GM23338 (cell line): ENCODE data around the gene SAMHD1. TPM values are rescaled to one million over a fixed set of nuclear protein-coding genes. Genes with fewer than 3 reads are reported as not detected.

Source experiments
- ATAC-seq: fragments of 200-7000 bp; cut with Tn5 transposase; 3 replicates; pipeline ENCODE4 v1.9.1; 2020
- DNase-seq: peaks from one replicate; pipeline ENCODE4 v3.0.0-alpha.2; 2015; ENCODE audit warnings: low spot score
- H2AFZ ChIP-seq: fragments of 200-600 bp; sonication (generic); 2 replicates; pipeline ENCODE4 v1.8.0; 2016; ENCODE audit warnings: antibody characterized with exemption, mild to moderate bottlenecking, moderate library complexity
- H3F3A ChIP-seq: fragments of 200-600 bp; sonication (generic); replicated peaks from 2 replicates; pipeline ENCODE4 v1.8.0; 2017; ENCODE audit warnings: antibody characterized with exemption, mixed run types, low read depth
- H3K27ac ChIP-seq: fragments of 200-600 bp; sonication (generic); 2 replicates; pipeline ENCODE4 v1.6.1; 2016; ENCODE audit warnings: low read depth
- H3K27me3 ChIP-seq: fragments of 200-600 bp; sonication (generic); 2 replicates; pipeline ENCODE4 v1.8.0; 2016; ENCODE audit warnings: mild to moderate bottlenecking, mixed run types, moderate library complexity; ENCODE audit not compliant: insufficient read depth
- H3K36me3 ChIP-seq: fragments of 200-600 bp; sonication (generic); 2 replicates; pipeline ENCODE4 v1.8.0; 2016; ENCODE audit warnings: mild to moderate bottlenecking; ENCODE audit not compliant: insufficient read depth
- H3K4me1 ChIP-seq: fragments of 200-600 bp; sonication (generic); 2 replicates; pipeline ENCODE4 v1.8.0; 2016; ENCODE audit warnings: mild to moderate bottlenecking, moderate library complexity; ENCODE audit not compliant: insufficient read depth
- H3K4me2 ChIP-seq: fragments of 200-600 bp; sonication (generic); 2 replicates; pipeline ENCODE4 v1.7.1; 2017; ENCODE audit warnings: mixed run types
- H3K4me3 ChIP-seq: fragments of 200-600 bp; sonication (generic); 2 replicates; pipeline ENCODE4 v1.6.1; 2016; ENCODE audit warnings: mixed run types
- H3K79me2 ChIP-seq: fragments of 200-600 bp; sonication (generic); replicated peaks from 2 replicates; pipeline ENCODE4 v1.8.0; 2017; ENCODE audit warnings: mild to moderate bottlenecking; ENCODE audit not compliant: insufficient read depth
- H3K9me2 ChIP-seq: fragments of 200-600 bp; sonication (generic); 2 replicates; pipeline ENCODE4 v1.8.0; 2017; ENCODE audit not compliant: insufficient read depth
- H4K20me1 ChIP-seq: fragments of 200-600 bp; sonication (generic); replicated peaks from 2 replicates; pipeline ENCODE4 v1.8.0; 2017; ENCODE audit warnings: mild to moderate bottlenecking; ENCODE audit not compliant: insufficient read depth
- H3K27ac Mint-ChIP-seq: 2 replicates; pipeline ENCODE4 v1.8.0; 2020; ENCODE audit warnings: inconsistent platforms, mild to moderate bottlenecking, moderate library complexity, mixed read lengths
- H3K27me3 Mint-ChIP-seq: 3 replicates; pipeline ENCODE4 v1.8.0; 2022; ENCODE audit warnings: low read depth, mild to moderate bottlenecking, moderate library complexity, mixed read lengths, inconsistent platforms; ENCODE audit not compliant: insufficient read depth, poor library complexity
- H3K36me3 Mint-ChIP-seq: 3 replicates; pipeline ENCODE4 v1.8.0; 2021; ENCODE audit warnings: low read depth, mild to moderate bottlenecking, inconsistent platforms, moderate library complexity, mixed read lengths
- H3K4me1 Mint-ChIP-seq: 3 replicates; pipeline ENCODE4 v1.8.0; 2020; ENCODE audit warnings: mild to moderate bottlenecking, inconsistent platforms, mixed read lengths
- H3K4me3 Mint-ChIP-seq: 3 replicates; pipeline ENCODE4 v1.8.0; 2021; ENCODE audit warnings: moderate library complexity, mild to moderate bottlenecking, inconsistent platforms, mixed read lengths
- H3K9me3 Mint-ChIP-seq: 3 replicates; pipeline ENCODE4 v1.8.0; 2020; ENCODE audit warnings: moderate library complexity, mild to moderate bottlenecking, inconsistent platforms, mixed read lengths
- CREB1 ChIP-seq: fragments of 250-450 bp; sonication (Bioruptor Pico); IDR thresholded peaks from 2 replicates; pipeline ENCODE4 v1.5.0; 2020; ENCODE audit warnings: low read depth, mild to moderate bottlenecking, moderate library complexity
- EZH2 ChIP-seq: fragments of 200-600 bp; sonication (generic); IDR thresholded peaks from one replicate; pipeline ENCODE4 v1.8.0; 2017; ENCODE audit warnings: antibody characterized with exemption, mild to moderate bottlenecking, low read depth; ENCODE audit not compliant: unreplicated experiment
- EZH2phosphoT487 ChIP-seq: fragments of 200-600 bp; sonication (generic); IDR thresholded peaks from one replicate; pipeline ENCODE4 v1.8.1; 2018; ENCODE audit warnings: antibody characterized with exemption; ENCODE audit not compliant: unreplicated experiment
- NANOG ChIP-seq: IDR thresholded peaks from 2 replicates; pipeline ENCODE4 v1.6.1; 2016; ENCODE audit warnings: antibody characterized with exemption, borderline replicate concordance
- STAT1 ChIP-seq: IDR thresholded peaks from one replicate; pipeline ENCODE4 v1.6.1; 2016; ENCODE audit warnings: antibody characterized with exemption; ENCODE audit not compliant: unreplicated experiment
- ZNF114 ChIP-seq: fragments of 250-450 bp; sonication (Bioruptor Pico); IDR thresholded peaks from 2 replicates; pipeline ENCODE4 v1.5.0; 2020; ENCODE audit warnings: mild to moderate bottlenecking, moderate library complexity
- ZNF331 ChIP-seq: fragments of 250-450 bp; sonication (Bioruptor Pico); IDR thresholded peaks from 2 replicates; pipeline ENCODE4 v1.5.0; 2020; ENCODE audit warnings: low read depth, mild to moderate bottlenecking, moderate library complexity
- polyA plus RNA-seq: library from polyadenylated mRNA; unstranded; fragments of >200 nt; fragmentation: Nextera tagmentation; extraction: Ambion mirVana; gene quantifications from 2 replicates; pipeline ENCODE4 v1.2.1, GENCODE V29; 2016
- total RNA-seq: library from RNA; depleted of rRNA; stranded (reverse); fragments of >200 nt; shearing (Covaris generic); gene quantifications from 2 replicates; pipeline ENCODE4 v1.2.3, GENCODE V29; 2014
- TF ChIP-seq, protein P1 (sequence below): IDR thresholded peaks from 2 replicates; pipeline ENCODE4 v1.6.1; 2016; ENCODE audit warnings: antibody characterized with exemption
- TF ChIP-seq, protein P2 (sequence below): IDR thresholded peaks from one replicate; pipeline ENCODE4 v1.6.1; 2018; ENCODE audit warnings: antibody characterized with exemption; ENCODE audit not compliant: unreplicated experiment
- TF ChIP-seq, protein P3 (sequence below), 2 experiments: fragments of 200-600 bp in 1 of 2; sonication (generic) in 1 of 2; conservative IDR thresholded peaks; 2 replicates each; pipeline versions ENCODE4 v1.5.1 to v1.6.1; 2016 to 2017; ENCODE audit warnings: antibody characterized with exemption in 2 of 2, low read depth in 2 of 2, mild to moderate bottlenecking in 2 of 2, moderate library complexity in 1 of 2

The SAMHD1 gene
- total and polyA plus RNA-seq, 2 experiments from 2014 or later = 21.9 to 45.4 TPM

DNA sequence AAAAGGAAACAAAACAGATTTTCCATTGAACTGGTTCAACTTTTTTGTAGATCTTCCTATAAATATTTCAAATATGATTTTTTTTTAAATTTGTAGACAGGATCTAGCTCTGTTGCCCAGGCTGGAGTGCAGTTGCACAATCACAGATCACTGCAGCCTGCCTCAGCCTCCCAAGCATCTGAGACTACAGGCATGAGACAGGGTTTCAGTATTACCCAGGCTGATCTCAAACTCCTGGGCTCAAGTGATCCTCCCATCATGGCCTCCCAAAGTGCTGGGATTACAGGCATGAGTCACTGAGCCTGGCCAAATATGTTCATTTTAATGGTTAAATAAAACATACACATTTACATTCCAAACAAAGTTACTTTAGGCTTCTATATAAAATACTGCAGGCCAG is 33.6 kb downstream of the SAMHD1 start:
- ATAC-seq (no peak), DNase-seq (no peak)
- Histone ChIP-seq H3K4me2 (no peak overlapping the region), H3K4me3 (no peak overlapping the region), H2AFZ (no peak overlapping the region), H3K27ac (no peak overlapping the region), H3K36me3 (no peaks in the 10 kb centered on the region; the same call in 1 of the 2 replicates), H4K20me1 (no peaks in the 10 kb centered on the region), H3K79me2 (no peaks in the 10 kb centered on the region), H3F3A (no peaks in the 10 kb centered on the region), H3K27me3 (no peaks in the 10 kb centered on the region), H3K9me2 (no peaks in the 10 kb centered on the region), H3K4me1 (no peaks in the 10 kb centered on the region)
- Mint-ChIP-seq H3K36me3 (peaks cover 17% of the 10 kb centered on the region), H3K27ac (no peak overlapping the region), H3K4me1 (no peaks in the 10 kb centered on the region), H3K4me3 (no peak overlapping the region), H3K27me3 (no peaks in the 10 kb centered on the region), H3K9me3 (no peaks in the 10 kb centered on the region)
- TF ChIP-seq EZH2 = no peak
- no peak for TF ChIP-seq EZH2phosphoT487
- TF ChIP-seq, protein P1, sequence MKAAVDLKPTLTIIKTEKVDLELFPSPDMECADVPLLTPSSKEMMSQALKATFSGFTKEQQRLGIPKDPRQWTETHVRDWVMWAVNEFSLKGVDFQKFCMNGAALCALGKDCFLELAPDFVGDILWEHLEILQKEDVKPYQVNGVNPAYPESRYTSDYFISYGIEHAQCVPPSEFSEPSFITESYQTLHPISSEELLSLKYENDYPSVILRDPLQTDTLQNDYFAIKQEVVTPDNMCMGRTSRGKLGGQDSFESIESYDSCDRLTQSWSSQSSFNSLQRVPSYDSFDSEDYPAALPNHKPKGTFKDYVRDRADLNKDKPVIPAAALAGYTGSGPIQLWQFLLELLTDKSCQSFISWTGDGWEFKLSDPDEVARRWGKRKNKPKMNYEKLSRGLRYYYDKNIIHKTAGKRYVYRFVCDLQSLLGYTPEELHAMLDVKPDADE = no peak
- no peak for TF ChIP-seq STAT1
- TF ChIP-seq, protein P2, sequence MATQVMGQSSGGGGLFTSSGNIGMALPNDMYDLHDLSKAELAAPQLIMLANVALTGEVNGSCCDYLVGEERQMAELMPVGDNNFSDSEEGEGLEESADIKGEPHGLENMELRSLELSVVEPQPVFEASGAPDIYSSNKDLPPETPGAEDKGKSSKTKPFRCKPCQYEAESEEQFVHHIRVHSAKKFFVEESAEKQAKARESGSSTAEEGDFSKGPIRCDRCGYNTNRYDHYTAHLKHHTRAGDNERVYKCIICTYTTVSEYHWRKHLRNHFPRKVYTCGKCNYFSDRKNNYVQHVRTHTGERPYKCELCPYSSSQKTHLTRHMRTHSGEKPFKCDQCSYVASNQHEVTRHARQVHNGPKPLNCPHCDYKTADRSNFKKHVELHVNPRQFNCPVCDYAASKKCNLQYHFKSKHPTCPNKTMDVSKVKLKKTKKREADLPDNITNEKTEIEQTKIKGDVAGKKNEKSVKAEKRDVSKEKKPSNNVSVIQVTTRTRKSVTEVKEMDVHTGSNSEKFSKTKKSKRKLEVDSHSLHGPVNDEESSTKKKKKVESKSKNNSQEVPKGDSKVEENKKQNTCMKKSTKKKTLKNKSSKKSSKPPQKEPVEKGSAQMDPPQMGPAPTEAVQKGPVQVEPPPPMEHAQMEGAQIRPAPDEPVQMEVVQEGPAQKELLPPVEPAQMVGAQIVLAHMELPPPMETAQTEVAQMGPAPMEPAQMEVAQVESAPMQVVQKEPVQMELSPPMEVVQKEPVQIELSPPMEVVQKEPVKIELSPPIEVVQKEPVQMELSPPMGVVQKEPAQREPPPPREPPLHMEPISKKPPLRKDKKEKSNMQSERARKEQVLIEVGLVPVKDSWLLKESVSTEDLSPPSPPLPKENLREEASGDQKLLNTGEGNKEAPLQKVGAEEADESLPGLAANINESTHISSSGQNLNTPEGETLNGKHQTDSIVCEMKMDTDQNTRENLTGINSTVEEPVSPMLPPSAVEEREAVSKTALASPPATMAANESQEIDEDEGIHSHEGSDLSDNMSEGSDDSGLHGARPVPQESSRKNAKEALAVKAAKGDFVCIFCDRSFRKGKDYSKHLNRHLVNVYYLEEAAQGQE = no peak
- no peak for TF ChIP-seq CREB1 (CRISPR knock-in tag)
- TF ChIP-seq, protein P3, sequence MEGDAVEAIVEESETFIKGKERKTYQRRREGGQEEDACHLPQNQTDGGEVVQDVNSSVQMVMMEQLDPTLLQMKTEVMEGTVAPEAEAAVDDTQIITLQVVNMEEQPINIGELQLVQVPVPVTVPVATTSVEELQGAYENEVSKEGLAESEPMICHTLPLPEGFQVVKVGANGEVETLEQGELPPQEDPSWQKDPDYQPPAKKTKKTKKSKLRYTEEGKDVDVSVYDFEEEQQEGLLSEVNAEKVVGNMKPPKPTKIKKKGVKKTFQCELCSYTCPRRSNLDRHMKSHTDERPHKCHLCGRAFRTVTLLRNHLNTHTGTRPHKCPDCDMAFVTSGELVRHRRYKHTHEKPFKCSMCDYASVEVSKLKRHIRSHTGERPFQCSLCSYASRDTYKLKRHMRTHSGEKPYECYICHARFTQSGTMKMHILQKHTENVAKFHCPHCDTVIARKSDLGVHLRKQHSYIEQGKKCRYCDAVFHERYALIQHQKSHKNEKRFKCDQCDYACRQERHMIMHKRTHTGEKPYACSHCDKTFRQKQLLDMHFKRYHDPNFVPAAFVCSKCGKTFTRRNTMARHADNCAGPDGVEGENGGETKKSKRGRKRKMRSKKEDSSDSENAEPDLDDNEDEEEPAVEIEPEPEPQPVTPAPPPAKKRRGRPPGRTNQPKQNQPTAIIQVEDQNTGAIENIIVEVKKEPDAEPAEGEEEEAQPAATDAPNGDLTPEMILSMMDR (conservative IDR thresholded peaks at IDR 0.05; ENCODE audit: low read depth in 2 of 2) = no peak
- TF ChIP-seq ZNF331 (CRISPR knock-in tag) = no peak
- TF ChIP-seq ZNF114 = no peak
- TF ChIP-seq NANOG = no peak
